ENCODE results near the gene PRTG. TPM values are rescaled to one million over a fixed set of nuclear protein-coding genes. Genes with fewer than 3 reads are reported as not detected.

The PRTG gene
- total RNA-seq, 1 donor from 2014 or later = 574 TPM

GRCh38 chr15:55709458-55709857 is 33.5 kb downstream of the PRTG start:
- Histone ChIP-seq H3K4me2 (no peak overlapping the region), H4K20me1 (ENCODE audit: low read depth) (peaks cover 100% of the 10 kb centered on the region), H3K4me3 (no peak overlapping the region), H3K79me2 (ENCODE audit: low read depth) (peaks cover 100% of the 10 kb centered on the region), H3K27ac (no peak overlapping the region), H3K4me1 (peaks cover 46% of the 10 kb centered on the region), H3K27me3 (no peaks in the 10 kb centered on the region), H3K9ac (no peak overlapping the region), H3F3A (ENCODE audit: low read depth) (peaks cover under 1% of the 10 kb centered on the region), H3K36me3 (peaks cover 12% of the 10 kb centered on the region), H2AFZ (replicated peaks) (no peak overlapping the region), H3K9me3 (ENCODE audit: low read depth) (no peaks in the 10 kb centered on the region)
- TF ChIP-seq EZH2 (IDR thresholded peaks at IDR 0.05) (no peak), EZH2phosphoT487 (IDR thresholded peaks at IDR 0.05) (no peak), CTCF (IDR thresholded peaks at IDR 0.05) (no peak)
- peaks cover 4% of the 10 kb centered on the region for H3K27me3 Mint-ChIP-seq (ENCODE audit: insufficient read depth, low read depth)
- H3K9me3 Mint-ChIP-seq = peaks cover 12% of the 10 kb centered on the region
- H3K4me3 Mint-ChIP-seq = no peak overlapping the region
- peaks cover 68% of the 10 kb centered on the region for H3K4me1 Mint-ChIP-seq
- no peak for DNase-seq (ENCODE audit: low spot score)
- peaks cover 31% of the 10 kb centered on the region for H3K36me3 Mint-ChIP-seq
- H3K27ac Mint-ChIP-seq = no peak overlapping the region

- Mint-ChIP-seq H3K27ac (no peak overlapping the region), H3K27me3 (ENCODE audit: insufficient read depth, low read depth) (peaks cover 4% of the 10 kb centered on the region), H3K36me3 (peaks cover 31% of the 10 kb centered on the region), H3K9me3 (peaks cover 12% of the 10 kb centered on the region), H3K4me1 (peaks cover 69% of the 10 kb centered on the region), H3K4me3 (no peak overlapping the region)
- Histone ChIP-seq H3K79me2 (ENCODE audit: low read depth) (peaks cover 100% of the 10 kb centered on the region), H3K27ac (no peak overlapping the region), H3K4me1 (peaks cover 46% of the 10 kb centered on the region), H3K9ac (no peak overlapping the region), H3K4me3 (no peak overlapping the region), H2AFZ (replicated peaks) (no peak overlapping the region), H3K9me3 (ENCODE audit: low read depth) (no peaks in the 10 kb centered on the region), H3K27me3 (no peaks in the 10 kb centered on the region), H4K20me1 (ENCODE audit: low read depth) (peaks cover 100% of the 10 kb centered on the region), H3F3A (ENCODE audit: low read depth) (no peaks in the 10 kb centered on the region), H3K4me2 (no peak overlapping the region), H3K36me3 (peaks cover 12% of the 10 kb centered on the region)
- TF ChIP-seq EZH2 (IDR thresholded peaks at IDR 0.05) (no peak), CTCF (IDR thresholded peaks at IDR 0.05) (no peak), EZH2phosphoT487 (IDR thresholded peaks at IDR 0.05) (no peak)
- DNase-seq (ENCODE audit: low spot score) = no peak
Observed at GRCh38 chr15:55708720-55709119, 34.2 kb downstream of the PRTG start.

- TF ChIP-seq EZH2 (IDR thresholded peaks at IDR 0.05) (no peak), CTCF (IDR thresholded peaks at IDR 0.05) (no peak)
- Histone ChIP-seq H3K9ac (no peak overlapping the region), H3F3A (ENCODE audit: low read depth) (no peaks in the 10 kb centered on the region), H2AFZ (replicated peaks) (no peak overlapping the region), H3K36me3 (peaks cover 12% of the 10 kb centered on the region), H3K4me2 (no peak overlapping the region), H3K4me3 (no peak overlapping the region), H4K20me1 (ENCODE audit: low read depth) (peaks cover 100% of the 10 kb centered on the region), H3K79me2 (ENCODE audit: low read depth) (peaks cover 100% of the 10 kb centered on the region), H3K9me3 (ENCODE audit: low read depth) (no peaks in the 10 kb centered on the region), H3K27me3 (no peaks in the 10 kb centered on the region), H3K27ac (no peak overlapping the region), H3K4me1 (peaks cover 40% of the 10 kb centered on the region)
- Mint-ChIP-seq H3K4me1 (peaks cover 69% of the 10 kb centered on the region), H3K27me3 (ENCODE audit: insufficient read depth, low read depth) (peaks cover 4% of the 10 kb centered on the region), H3K36me3 (peaks cover 33% of the 10 kb centered on the region), H3K9me3 (peaks cover 12% of the 10 kb centered on the region), H3K27ac (no peak overlapping the region), H3K4me3 (no peak overlapping the region)
- DNase-seq (ENCODE audit: low spot score) = no peak
Observed at GRCh38 chr15:55707951-55708350, 35.0 kb downstream of the PRTG start.
